ENCODE measurements around the gene CUEDC1.

Gene CUEDC1

GRCh38 chr17:57993471-57994365, 38.5 kb upstream of the CUEDC1 start:
- Histone ChIP-seq H3K27ac (replicated peaks) (peak overlapping the region; percentile 8; the same call in 1 of the 2 replicates), H3K27me3 (ENCODE audit: insufficient read depth, poor library complexity, severe bottlenecking) (no peaks in the 10 kb centered on the region), H3K4me3 (replicated peaks; ENCODE audit: insufficient read depth, low read length) (no peak overlapping the region)
- DNase-seq (ENCODE audit: low read depth in 1 of 2, low spot score in 1 of 2) = peak in 1 of 2 experiments; percentile 62
- TF ChIP-seq CTCF (IDR thresholded peaks at IDR 0.05; ENCODE audit: insufficient read depth, low read length) (no peak), REST (IDR thresholded peaks at IDR 0.05; ENCODE audit: insufficient replicate concordance, low read depth) (no peak), SPI1 (IDR thresholded peaks at IDR 0.05; ENCODE audit: borderline replicate concordance, low read depth) (peak; percentile 78; the same call in 1 of the 2 replicates), POLR2AphosphoS5 (IDR thresholded peaks at IDR 0.05; ENCODE audit: low read depth) (peak; percentile 94), GABPA (IDR thresholded peaks at IDR 0.05; ENCODE audit: low read depth) (no peak)

GRCh38 chr17:57991537-57991936, 36.3 kb upstream of the CUEDC1 start:
- DNase-seq (ENCODE audit: low read depth in 1 of 2, low spot score in 1 of 2) = no peak
- Histone ChIP-seq H3K27ac (replicated peaks) (no peak overlapping the region), H3K27me3 (ENCODE audit: insufficient read depth, poor library complexity, severe bottlenecking) (no peaks in the 10 kb centered on the region), H3K4me3 (replicated peaks; ENCODE audit: insufficient read depth, low read length) (no peak overlapping the region)
- TF ChIP-seq SPI1 (IDR thresholded peaks at IDR 0.05; ENCODE audit: borderline replicate concordance, low read depth) = no peak
- no peak for TF ChIP-seq POLR2AphosphoS5 (IDR thresholded peaks at IDR 0.05; ENCODE audit: low read depth)
- no peak for TF ChIP-seq REST (IDR thresholded peaks at IDR 0.05; ENCODE audit: insufficient replicate concordance, low read depth)
- no peak for TF ChIP-seq GABPA (IDR thresholded peaks at IDR 0.05; ENCODE audit: low read depth)
- TF ChIP-seq CTCF (IDR thresholded peaks at IDR 0.05; ENCODE audit: insufficient read depth, low read length) = no peak

- no peak for TF ChIP-seq SPI1 (IDR thresholded peaks at IDR 0.05; ENCODE audit: borderline replicate concordance, low read depth)
- TF ChIP-seq CTCF (IDR thresholded peaks at IDR 0.05; ENCODE audit: insufficient read depth, low read length) = no peak
- TF ChIP-seq POLR2AphosphoS5 (IDR thresholded peaks at IDR 0.05; ENCODE audit: low read depth) = no peak
- TF ChIP-seq GABPA (IDR thresholded peaks at IDR 0.05; ENCODE audit: low read depth) = no peak
- TF ChIP-seq REST (IDR thresholded peaks at IDR 0.05; ENCODE audit: insufficient replicate concordance, low read depth) = no peak
- DNase-seq (ENCODE audit: low read depth in 1 of 2, low spot score in 1 of 2) = no peak
- no peak overlapping the region for H3K4me3 ChIP-seq (replicated peaks; ENCODE audit: insufficient read depth, low read length)
- H3K27me3 ChIP-seq (ENCODE audit: insufficient read depth, poor library complexity, severe bottlenecking) = no peaks in the 10 kb centered on the region
- no peak overlapping the region for H3K27ac ChIP-seq (replicated peaks)
These were observed 34.8 kb upstream of the CUEDC1 start for GRCh38 chr17:57990037-57990436.

All from HL-60 (cell line).